ENCODE results near the gene TIMM22.

TIMM22 gene

GRCh38 chr17:1011760-1012735 is 15.1 kb downstream of the TIMM22 start:
- TF ChIP-seq GATA1 (IDR thresholded peaks at IDR 0.05; ENCODE audit: low read depth, low read length) (no peak), POLR2A (IDR thresholded peaks at IDR 0.05; ENCODE audit: low read length) (no peak)
- no peak for DNase-seq

GRCh38 chr17:1012823-1013728 is 16.1 kb downstream of the TIMM22 start:
- TF ChIP-seq GATA1 (IDR thresholded peaks at IDR 0.05; ENCODE audit: low read depth, low read length) (no peak), POLR2A (IDR thresholded peaks at IDR 0.05; ENCODE audit: low read length) (no peak)
- DNase-seq = no peak

GRCh38 chr17:1013729-1014090 is 16.8 kb downstream of the TIMM22 start:
- TF ChIP-seq POLR2A (IDR thresholded peaks at IDR 0.05; ENCODE audit: low read length) (no peak), GATA1 (IDR thresholded peaks at IDR 0.05; ENCODE audit: low read depth, low read length) (no peak)
- no peak for DNase-seq

GRCh38 chr17:1018547-1018946 is 21.6 kb downstream of the TIMM22 start:
- no peak for TF ChIP-seq POLR2A (IDR thresholded peaks at IDR 0.05; ENCODE audit: low read length)
- no peak for TF ChIP-seq GATA1 (IDR thresholded peaks at IDR 0.05; ENCODE audit: low read depth, low read length)
- DNase-seq = no peak

GRCh38 chr17:1019451-1019850 is 22.5 kb downstream of the TIMM22 start:
- TF ChIP-seq GATA1 (IDR thresholded peaks at IDR 0.05; ENCODE audit: low read depth, low read length) = no peak
- TF ChIP-seq POLR2A (IDR thresholded peaks at IDR 0.05; ENCODE audit: low read length) = no peak
- DNase-seq = no peak

- TF ChIP-seq GATA1 (IDR thresholded peaks at IDR 0.05; ENCODE audit: low read depth, low read length) (no peak), POLR2A (IDR thresholded peaks at IDR 0.05; ENCODE audit: low read length) (no peak)
- DNase-seq = no peak
These were observed 24.2 kb downstream of the TIMM22 start for GRCh38 chr17:1021147-1021546.

- TF ChIP-seq POLR2A (IDR thresholded peaks at IDR 0.05; ENCODE audit: low read length) = no peak
- no peak for TF ChIP-seq GATA1 (IDR thresholded peaks at IDR 0.05; ENCODE audit: low read depth, low read length)
- no peak for DNase-seq
These were observed 25.5 kb downstream of the TIMM22 start for GRCh38 chr17:1022278-1023024.

- TF ChIP-seq POLR2A (IDR thresholded peaks at IDR 0.05; ENCODE audit: low read length) (no peak), GATA1 (IDR thresholded peaks at IDR 0.05; ENCODE audit: low read depth, low read length) (no peak)
- DNase-seq = no peak
These were observed 27.1 kb downstream of the TIMM22 start for GRCh38 chr17:1024076-1024475.

GRCh38 chr17:1025733-1026598 is 29.0 kb downstream of the TIMM22 start:
- no peak for TF ChIP-seq POLR2A (IDR thresholded peaks at IDR 0.05; ENCODE audit: low read length)
- no peak for TF ChIP-seq GATA1 (IDR thresholded peaks at IDR 0.05; ENCODE audit: low read depth, low read length)

GRCh38 chr17:1026599-1026975 is 29.7 kb downstream of the TIMM22 start:
- TF ChIP-seq GATA1 (IDR thresholded peaks at IDR 0.05; ENCODE audit: low read depth, low read length) (no peak), POLR2A (IDR thresholded peaks at IDR 0.05; ENCODE audit: low read length) (no peak)
- no peak for DNase-seq

More at GRCh38 chr17:1025733-1026598, 29.0 kb downstream of the TIMM22 start:
- no peak for DNase-seq

- no peak for DNase-seq
- TF ChIP-seq GATA1 (IDR thresholded peaks at IDR 0.05; ENCODE audit: low read depth, low read length) (no peak), POLR2A (IDR thresholded peaks at IDR 0.05; ENCODE audit: low read length) (no peak)
These were observed 30.1 kb downstream of the TIMM22 start for GRCh38 chr17:1027044-1027443.

GRCh38 chr17:1029196-1029921 is 32.4 kb downstream of the TIMM22 start:
- no peak for DNase-seq

More at GRCh38 chr17:1029196-1029921, 32.4 kb downstream of the TIMM22 start:
- TF ChIP-seq POLR2A (IDR thresholded peaks at IDR 0.05; ENCODE audit: low read length) (no peak), GATA1 (IDR thresholded peaks at IDR 0.05; ENCODE audit: low read depth, low read length) (no peak)

Data from erythroblast (primary cell).